Peyer's patch (tissue), 4 donors: ENCODE data around the gene SMIM10L1.

Experiments used
- POLR2A ChIP-seq, 2 donors: fragments of 450-650 bp; IDR thresholded peaks; one replicate each; pipeline ENCODE4 v1.5.1; 2017; ENCODE audit warnings: antibody characterized with exemption in 2 of 2, mild to moderate bottlenecking in 2 of 2, moderate library complexity in 2 of 2
- TF ChIP-seq, protein P1 (sequence below), 6 experiments: fragments of 450-650 bp in 4 of 6; fragments of 200-600 bp in 2 of 6; sonication (generic) in 1 of 6; IDR thresholded peaks; one replicate each; pipeline ENCODE4 v1.5.1; 2017 to 2019; ENCODE audit warnings: antibody characterized with exemption in 6 of 6, mild to moderate bottlenecking in 3 of 6, moderate library complexity in 1 of 6

DNA sequence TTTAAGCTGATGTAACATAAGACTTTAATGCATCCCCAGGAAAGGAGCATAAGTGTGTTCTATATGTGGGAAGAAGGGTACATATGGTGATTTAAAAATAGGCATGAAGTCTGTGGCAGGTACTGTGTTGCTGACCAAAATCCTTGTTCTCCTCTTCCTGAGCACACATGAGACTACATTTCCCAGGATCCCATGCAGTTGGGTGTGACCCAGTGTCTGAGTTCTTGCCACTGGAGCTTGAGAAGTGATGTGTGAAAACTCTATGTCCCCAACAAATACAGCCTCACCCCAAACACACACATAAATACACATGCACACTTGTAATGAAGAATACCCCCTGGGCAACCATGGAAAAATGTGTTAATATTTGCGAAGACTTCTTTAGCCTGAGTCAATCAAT is 8.5 kb upstream of the SMIM10L1 start:
- TF ChIP-seq, protein P1, sequence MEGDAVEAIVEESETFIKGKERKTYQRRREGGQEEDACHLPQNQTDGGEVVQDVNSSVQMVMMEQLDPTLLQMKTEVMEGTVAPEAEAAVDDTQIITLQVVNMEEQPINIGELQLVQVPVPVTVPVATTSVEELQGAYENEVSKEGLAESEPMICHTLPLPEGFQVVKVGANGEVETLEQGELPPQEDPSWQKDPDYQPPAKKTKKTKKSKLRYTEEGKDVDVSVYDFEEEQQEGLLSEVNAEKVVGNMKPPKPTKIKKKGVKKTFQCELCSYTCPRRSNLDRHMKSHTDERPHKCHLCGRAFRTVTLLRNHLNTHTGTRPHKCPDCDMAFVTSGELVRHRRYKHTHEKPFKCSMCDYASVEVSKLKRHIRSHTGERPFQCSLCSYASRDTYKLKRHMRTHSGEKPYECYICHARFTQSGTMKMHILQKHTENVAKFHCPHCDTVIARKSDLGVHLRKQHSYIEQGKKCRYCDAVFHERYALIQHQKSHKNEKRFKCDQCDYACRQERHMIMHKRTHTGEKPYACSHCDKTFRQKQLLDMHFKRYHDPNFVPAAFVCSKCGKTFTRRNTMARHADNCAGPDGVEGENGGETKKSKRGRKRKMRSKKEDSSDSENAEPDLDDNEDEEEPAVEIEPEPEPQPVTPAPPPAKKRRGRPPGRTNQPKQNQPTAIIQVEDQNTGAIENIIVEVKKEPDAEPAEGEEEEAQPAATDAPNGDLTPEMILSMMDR (IDR thresholded peaks at IDR 0.05): no peak
- TF ChIP-seq POLR2A (IDR thresholded peaks at IDR 0.05): no peak
